ENCODE measurements around the gene C1QTNF1.
"Not testable (repeated sequence)": the region's sequence is repeated elsewhere in the genome, so short reads cannot be mapped to it uniquely, and the experiment has no call there.

Gene C1QTNF1

DNA sequence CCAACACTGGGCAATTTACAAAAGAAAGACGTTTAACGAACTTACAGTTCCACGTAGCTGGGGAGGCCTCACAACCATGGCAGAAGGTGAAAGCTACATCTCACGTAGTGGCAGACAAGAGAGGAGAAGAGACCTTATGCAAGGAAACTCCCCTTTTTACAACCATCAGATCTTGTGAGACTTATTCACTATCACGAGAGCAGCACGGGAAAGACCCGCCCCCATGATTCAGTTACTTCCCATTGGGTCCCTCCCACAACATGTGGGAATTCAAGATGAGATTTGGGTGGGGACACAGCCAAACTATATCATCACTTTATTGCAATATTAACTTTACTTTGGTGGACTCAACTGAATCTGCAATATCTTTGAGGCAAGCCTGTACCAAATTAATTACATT lies 38.7 kb downstream of the C1QTNF1 start:
- no peak for FAIRE-seq

DNA sequence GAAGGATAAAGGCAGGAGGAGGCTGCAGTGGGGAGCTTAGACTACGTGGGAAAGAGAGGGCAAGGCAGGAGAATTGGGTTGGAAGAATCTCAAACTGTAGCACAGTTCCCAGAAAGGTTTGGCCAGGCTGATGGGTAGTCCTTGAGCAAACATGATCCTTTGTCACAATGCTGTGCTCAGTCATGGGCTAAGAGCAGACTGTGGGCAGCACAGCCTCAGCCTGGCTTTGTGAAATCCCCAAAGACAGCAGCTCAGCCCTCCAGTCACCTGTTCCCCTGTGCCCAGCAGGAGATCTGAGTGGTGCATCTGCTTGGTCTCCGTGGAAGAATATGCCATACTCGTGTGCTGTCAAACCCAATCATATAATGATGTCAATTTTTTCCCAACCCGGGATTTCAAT lies 40.1 kb downstream of the C1QTNF1 start:
- FAIRE-seq: no peak

DNA sequence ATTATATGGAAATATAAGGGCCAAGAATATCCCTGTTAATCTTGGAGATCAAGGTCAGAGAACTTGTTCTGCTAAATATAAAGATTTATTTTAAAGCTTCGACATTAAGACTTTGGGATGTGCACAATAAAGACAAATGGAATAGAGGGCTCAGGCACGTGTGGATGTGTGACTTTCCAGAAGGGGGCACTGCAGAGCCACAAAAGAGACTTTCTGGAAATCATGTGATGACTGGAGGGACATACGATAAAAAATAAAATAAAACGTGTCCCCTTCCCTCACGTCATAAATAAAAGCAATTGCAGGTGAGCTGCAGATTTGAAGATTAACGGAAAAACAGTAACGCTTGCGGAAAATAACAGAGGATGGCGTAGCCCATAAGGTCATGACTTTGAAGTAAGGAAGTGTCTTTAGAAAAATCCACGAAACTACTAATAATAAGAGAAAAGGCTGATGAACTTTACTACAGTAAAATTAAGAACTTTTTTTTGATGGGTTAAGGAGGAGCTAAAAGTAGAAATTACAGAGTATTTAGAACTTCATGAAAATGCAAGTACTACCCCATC lies 41.2 kb downstream of the C1QTNF1 start:
- FAIRE-seq: peak; percentile 21

DNA sequence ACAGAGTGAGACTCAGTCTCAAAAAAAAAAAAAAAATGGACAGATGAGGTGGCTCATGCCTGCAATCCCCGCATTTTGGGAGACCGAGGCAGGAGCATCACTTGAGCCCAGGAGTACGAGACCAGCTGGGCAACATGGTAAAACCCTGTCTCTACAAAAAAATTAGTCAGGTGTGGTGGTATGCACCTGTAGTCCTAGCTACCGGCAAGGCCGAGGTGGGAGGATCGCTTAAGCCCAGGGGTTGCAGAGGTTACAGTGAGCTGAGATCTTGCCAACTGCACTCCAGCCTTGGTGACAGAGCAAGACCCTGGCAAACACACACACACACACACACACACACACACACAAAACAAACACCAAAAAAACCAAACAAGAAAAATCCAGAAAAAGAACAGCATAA lies 43.0 kb downstream of the C1QTNF1 start:
- FAIRE-seq: no peak

DNA sequence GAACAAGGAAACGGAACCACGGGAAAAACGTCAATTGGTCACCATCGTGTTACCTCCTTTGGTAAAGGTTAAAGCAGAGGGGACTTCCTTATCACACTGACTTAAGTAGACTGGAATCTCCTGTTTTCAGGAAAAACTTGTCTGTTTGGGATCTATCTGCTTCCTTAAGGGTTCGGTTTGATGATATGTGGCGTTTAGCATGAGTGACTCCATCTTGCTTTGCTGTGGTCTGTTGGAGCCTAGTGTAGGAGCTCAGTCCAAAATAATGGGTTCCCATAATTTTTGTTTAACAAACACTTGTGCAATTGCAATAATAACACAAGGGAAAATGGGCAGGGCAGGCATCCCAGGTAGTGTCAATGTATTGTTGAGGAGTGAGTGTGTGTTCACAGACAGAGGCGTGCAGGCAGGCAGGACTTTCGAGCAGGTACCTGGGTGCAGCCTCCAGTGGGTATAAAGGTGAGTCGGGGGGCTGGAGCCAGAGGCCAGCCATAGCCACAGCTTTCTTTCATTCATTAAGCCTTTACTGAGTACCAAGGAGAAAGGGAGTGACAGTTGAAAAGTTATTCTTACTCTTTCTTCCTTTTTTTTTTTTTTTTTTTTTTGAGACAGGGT lies 46.4 kb downstream of the C1QTNF1 start:
- no peak for FAIRE-seq

DNA sequence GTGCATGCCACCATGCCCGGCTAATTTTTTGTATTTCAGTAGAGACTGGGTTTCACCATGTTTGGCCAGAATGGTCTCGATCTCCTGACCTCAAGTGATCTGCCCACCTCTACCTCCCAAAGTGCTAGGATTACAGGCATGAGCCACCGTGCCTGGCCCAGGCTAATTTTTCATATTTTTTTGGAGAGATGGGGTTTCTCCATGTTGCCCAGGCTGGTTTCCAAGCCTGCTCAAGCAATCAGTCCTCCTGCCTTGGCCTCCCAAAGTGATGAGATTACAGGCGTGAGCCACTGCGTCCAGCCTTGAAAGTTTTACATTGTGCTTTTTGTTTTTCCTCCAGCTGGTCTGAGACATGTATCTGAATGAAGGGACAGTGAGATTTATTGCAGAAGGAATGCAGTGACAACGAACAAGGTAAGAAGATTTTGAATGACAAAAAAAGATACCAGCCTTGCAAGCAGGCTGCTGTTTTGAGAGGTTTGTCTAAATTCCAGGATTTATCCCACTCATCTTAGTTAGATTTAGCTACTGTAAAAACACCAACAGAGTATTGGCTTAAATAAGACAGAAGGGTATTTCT lies 47.3 kb downstream of the C1QTNF1 start:
- FAIRE-seq: no peak

DNA sequence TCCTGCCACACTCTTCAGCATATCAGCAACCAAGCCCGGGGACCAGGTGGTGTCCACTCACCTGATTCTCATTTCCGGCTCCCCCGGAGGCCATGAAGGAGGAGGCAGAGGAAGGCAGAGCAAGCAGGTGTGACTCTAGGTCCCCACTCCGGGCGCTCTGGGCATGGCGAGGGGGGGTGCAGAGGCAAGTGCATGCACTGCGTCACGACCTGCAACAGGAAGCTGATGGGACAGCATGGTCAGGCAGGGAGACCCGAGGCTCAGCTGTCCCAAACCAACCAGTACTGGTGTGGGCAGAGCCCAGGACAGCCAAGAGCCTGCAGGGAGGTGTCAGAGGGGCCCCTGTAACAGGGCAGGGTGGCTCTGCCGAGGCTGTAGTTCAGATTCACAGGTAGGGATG lies 48.6 kb downstream of the C1QTNF1 start:
- FAIRE-seq: no peak

DNA sequence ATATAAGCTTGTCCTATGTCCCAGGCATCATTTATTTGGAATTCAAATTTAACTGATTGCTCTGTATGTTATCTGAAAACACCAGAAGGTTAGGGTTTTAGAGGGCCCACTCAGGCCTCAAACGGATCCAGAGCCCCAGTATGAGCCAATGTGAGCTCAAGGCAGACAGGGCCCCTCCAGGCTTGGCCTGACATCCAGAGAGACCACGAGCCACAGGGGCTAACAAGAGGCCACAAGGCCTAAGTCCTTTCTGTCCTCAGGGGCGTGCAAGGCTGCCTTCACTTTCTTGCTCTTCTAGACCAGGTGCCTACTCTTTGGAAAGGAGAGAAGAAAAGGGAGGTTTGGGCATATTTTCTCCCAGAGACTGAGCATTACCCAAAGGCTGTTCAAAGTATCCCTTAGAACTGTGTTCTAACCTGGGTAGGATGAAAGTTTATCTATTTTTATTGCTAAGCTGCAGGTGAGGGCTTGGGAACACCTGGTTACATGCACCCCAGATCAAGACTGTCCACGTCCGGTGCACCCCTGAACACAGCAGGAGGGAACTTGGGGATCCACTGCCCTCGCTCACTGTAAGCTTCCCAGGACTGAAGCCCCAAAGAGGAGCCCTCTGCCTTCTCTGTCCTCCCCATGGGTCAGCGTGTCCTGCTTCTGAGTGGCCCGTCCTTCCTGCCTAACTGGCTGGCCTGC lies 49.2 kb downstream of the C1QTNF1 start:
- no peak for FAIRE-seq

DNA sequence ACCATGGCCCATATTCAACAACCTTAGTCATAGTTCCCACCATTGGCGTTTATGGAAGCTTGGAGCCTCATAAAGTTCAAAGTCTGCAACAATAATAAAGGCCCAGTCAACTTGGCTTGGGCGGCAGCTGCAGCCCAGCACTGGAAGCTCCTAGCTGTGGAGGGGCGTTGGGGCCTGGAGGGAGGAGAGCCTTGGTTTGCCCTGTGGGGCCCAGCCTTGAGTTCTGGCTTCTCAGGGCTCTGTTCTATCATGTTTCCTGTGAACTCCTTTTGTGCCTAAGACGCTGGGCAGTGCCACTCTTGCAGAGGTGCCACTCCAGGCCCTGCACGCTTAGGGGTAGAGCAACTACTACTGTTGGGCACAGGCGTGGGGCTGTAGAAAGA lies 49.7 kb downstream of the C1QTNF1 start:
- no peak for FAIRE-seq

DNA sequence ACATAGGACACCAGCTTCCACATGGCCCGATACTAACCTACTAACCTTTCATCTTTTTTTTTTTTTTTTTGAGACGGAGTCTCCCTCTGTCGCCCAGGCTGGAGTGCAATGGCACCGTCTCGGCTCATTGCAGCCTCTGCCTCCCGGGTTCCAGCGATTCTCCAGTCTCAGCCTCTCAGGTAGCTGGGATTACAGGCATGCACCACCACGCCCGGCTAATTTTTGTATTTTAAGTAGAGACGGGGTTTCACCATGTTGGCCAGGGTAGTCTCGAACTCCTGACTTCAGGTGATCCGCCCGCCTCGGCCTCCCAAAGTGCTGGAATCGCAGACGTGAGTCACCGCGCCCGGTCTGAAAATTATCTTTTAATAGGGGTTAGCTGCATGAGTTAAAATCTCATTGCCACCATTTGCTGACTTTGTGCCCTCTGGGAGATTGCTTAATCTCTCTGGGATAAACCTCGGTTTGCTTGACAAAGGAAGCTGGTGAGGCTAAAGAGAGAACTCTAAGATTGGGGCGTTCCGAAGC lies 50.2 kb downstream of the C1QTNF1 start:
- FAIRE-seq: not testable (repeated sequence)

DNA sequence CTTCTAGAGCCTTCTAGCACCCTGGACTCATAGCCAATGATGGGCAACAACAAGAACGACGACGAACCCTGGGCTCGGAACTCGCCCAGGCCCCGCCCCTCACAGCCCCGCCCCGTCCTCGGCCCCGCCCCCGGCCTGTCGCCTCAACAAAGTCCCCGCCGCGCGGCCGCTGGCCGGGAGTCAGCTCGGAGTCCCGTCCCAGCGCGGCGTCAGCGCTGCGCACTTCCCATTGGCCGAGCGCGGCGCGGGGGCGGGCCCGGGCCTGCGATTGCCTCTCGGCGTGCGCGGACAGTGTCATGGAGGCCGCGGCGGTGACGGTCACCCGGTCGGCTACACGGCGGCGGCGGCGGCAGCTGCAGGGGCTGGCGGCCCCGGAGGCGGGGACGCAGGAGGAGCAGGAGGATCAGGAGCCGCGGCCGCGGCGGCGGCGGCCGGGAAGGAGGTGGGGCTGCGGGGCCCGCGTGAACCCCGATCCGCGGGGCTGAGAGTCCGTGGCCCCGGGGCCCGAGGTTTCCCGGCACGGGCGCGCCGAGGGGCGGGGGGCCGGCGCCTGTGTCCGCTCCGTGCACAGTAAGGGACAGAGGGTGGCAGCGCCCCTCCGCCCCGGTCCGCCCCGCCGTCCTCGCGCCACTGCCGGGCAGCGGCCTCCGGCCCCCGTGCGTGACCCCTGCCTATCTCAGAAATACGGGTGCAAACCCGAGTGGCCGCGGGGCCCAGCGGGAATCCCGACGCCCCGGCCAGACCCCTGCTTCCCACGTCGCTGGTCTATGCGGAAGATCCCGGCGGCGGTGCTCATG lies 50.9 kb downstream of the C1QTNF1 start, which contains the start of gene ENGASE:
Gene ENGASE (plus strand): TSS at position 176 of the 797 bp plus-strand sequence. CDS start 121 bp downstream, at position 297.
- no peak for FAIRE-seq

DNA sequence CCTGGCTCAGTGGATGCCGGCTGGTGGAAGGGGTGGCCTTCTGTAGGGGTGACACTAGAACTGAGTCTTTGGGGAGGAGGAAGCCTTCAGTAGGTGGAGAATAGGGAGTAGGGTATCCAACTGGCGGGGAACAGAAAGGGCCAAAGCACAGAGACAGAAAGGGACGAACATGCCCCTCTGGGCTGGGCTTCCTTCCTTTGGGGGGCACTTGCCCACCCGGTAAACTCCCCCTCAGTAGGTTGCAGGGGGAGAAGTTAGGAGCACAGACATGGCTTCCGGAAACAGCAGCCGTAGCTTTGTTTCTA lies 51.4 kb downstream of the C1QTNF1 start:
- FAIRE-seq: no peak

DNA sequence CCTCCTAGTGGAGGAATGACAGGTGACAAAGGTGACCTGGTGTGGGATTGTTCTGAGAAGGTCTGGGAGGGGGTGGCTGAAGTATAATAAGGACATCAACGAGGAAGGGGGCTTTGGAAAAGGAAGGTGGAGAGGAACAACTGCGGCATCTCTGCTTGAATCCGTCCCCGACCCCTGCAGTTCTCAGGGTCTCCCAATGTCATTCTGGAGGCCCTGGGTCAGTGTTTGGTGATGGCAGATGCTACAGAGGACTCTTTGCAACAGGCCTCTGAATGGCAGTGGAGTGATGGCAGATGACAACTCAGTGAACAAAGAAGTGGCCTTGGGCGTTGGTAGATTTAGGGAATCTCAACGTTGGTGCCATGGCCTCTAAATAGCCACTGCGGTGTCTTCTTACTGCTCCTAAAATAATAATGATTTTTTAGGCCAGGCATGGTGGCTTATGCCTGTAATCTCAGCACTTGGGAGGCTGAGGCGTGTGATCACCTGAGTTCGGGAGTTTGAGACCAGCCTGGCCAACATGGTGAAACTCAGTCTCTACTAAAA lies 52.0 kb downstream of the C1QTNF1 start:
- FAIRE-seq: no peak

DNA sequence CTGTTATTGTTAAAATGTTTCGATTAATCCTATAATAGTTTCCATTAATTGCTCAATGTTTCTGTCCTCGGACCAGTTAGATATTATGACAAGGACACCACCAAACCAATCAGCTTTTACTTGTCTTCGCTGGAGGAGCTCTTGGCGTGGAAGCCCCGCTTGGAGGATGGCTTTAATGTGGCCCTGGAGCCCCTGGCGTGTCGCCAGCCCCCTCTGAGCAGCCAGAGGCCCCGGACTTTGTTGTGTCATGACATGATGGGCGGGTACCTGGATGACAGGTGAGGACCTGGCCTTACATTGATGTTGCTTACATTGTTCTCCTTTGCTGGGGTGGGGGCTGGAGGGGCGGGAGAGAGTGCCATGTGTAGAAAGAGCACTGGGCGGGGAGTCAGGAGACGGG lies 53.6 kb downstream of the C1QTNF1 start:
- no peak for FAIRE-seq

DNA sequence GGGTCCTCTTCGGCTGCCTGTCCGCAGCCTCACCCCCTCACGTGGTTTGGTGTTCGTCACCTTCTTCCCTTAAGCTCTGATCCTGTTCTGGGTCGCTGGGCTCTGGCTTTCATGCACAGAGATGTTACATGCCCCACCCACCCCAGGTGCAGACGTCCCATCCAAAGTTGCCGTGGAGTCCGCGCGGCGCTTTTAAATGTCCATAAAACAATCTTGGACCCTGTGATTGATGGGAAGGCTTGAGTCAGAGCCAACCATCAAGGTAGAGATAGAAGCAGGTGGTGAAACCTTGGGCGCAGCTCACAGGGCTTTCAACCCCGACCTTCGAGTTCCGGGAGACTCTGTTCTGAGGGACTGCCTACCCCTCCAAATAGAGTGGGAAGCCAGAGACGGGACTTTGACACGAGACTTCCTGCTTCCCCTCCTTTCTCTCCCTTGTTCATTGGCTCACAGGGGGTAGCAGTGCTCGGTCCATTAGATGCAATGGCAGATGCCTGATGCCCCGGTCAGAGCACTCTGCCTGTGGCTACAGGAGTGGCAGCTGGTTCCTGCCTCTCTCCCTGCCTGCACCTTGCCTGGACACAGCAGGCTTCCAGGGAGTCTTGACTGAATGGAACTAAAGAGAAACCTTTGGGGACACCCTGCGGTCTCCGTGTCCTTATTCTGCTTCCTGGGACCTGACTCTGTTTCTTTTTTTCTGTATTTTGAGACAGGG lies 54.7 kb downstream of the C1QTNF1 start:
- no peak for FAIRE-seq

DNA sequence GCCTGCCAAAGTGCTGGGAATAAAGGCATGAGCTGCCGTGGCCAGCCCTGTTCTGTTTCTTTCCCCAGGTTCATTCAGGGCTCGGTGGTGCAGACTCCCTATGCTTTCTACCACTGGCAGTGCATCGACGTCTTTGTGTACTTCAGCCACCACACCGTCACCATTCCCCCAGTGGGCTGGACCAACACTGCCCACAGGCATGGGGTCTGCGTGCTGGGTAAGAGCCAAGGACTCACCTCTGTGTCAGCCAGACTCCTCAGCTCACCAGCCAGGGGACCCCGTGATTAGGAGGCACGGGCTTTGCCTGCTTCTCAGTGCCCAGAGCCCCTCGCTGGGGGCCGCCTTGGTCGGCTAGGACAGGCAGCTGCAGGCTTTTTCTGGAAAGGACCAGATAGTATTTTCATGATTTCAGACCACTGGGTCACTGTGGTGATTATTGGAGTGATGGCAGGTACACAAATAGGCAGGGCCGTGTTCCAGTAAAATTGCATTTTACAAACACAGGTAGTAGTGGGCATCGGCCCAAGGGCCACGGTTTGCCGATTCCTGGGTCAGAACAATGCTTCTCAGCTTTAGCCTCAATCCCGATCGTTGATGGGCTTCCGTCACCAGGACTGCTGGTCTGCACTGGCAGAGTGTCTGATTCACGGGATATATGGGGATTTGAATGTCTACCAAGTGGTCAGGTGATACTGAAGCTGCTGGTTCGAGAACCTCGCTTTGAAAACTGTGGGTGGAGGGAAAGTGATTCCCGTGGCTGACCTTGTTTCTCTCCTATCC lies 55.6 kb downstream of the C1QTNF1 start:
- no peak for FAIRE-seq

DNA sequence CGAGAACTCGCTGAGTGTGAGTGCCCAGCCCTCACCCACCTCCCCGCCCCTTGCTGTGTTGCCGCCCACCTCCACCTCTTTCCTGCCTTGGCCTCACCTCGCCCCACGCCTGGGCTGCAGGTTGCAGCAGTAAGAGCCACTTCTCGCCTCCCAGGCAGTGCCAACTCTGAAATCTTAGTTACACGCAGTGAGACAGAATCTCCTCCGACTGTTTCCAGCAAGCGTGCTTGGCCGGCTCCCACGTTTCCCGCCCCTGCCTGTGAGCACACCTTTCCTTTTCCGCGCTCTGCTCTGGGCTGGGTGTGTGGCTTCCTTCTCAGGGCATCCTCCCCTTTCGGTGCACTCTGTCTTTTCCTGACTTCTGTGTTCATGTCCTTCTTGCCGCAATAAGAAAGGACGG lies 56.4 kb downstream of the C1QTNF1 start:
- FAIRE-seq: no peak

DNA sequence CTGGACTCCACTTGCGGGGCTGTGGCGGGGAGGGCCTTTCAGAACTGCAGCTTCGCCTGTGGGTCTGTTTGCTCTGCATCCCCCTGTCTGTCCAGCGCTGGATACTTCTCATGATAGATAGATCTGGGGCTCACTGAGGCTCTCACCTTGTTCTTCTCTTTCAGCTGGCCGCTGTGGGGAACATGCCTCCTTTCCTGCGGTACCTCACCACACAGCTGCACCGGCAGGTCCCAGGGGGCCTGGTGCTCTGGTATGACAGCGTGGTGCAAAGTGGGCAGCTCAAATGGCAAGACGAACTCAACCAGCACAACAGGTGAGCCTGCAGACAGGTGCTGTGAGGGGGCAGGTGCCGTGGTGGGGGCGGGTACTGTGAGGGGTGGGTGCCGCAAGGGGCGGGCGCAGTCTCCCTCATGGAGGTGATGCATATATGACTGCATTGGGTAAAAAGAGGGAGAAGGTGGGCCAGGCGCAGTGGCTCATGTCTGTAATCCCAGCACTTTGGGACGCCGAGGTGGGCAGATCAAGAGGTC lies 56.9 kb downstream of the C1QTNF1 start:
- no peak for FAIRE-seq

DNA sequence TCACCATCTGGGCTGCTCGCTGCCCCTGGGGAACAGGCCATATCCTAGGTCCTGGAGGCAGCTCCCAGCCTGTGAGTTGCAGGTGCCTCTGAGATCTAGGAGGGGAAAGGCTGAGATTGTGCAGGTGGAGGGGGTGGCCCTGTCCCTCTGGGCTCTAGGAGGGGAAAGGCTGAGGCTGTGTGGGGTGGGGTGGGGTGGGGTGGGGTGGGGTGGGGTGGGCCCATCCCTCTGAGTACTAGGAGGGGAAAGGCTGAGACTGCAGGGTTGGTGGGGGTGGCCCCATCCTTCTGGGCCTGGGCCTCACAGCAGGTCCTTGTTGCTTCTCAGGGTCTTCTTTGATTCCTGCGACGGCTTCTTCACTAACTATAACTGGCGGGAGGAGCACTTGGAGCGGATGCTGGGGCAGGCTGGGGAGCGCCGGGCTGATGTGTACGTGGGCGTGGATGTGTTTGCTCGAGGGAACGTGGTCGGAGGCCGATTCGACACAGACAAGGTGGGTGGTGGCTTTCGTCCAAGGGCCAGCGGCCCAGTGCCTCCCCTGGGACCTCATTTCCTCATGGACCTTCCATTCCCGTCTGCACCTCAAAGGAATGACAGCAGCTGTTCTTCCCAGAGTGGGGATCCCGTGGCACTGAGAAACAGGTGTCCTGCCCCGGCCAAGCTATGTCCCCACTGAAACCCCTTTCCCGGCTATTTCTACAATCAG lies 57.8 kb downstream of the C1QTNF1 start:
- no peak for FAIRE-seq

Measured in G401.6 (cell line).